Mucosa of descending colon (tissue), 3 donors: ENCODE measurements around the gene VOPP1. TPM values are rescaled to one million over a fixed set of nuclear protein-coding genes. Genes with fewer than 3 reads are reported as not detected.

Source experiments
- ATAC-seq: fragments of 200-7000 bp; cut with Tn5 transposase; one replicate; pipeline ENCODE4 v1.9.1; 2020; ENCODE audit warnings: mild to moderate bottlenecking, moderate library complexity
- DNase-seq, 3 donors: peaks; one replicate each; pipeline ENCODE4 v3.0.0-alpha.2; 2020
- H3K36me3 ChIP-seq: fragments of 200-600 bp; one replicate; pipeline ENCODE4 v1.8.0; 2021; ENCODE audit warnings: low read depth, mild to moderate bottlenecking
- H3K4me1 ChIP-seq: fragments of 200-600 bp; one replicate; pipeline ENCODE4 v1.8.0; 2021; ENCODE audit warnings: low read depth, mild to moderate bottlenecking
- H3K4me3 ChIP-seq: fragments of 200-600 bp; one replicate; pipeline ENCODE4 v1.8.0; 2021; ENCODE audit warnings: mild to moderate bottlenecking
- H3K9me3 ChIP-seq: fragments of 200-600 bp; one replicate; pipeline ENCODE4 v1.8.0; 2021; ENCODE audit warnings: mild to moderate bottlenecking
- CTCF ChIP-seq: fragments of 200-600 bp; IDR thresholded peaks from one replicate; pipeline ENCODE4 v1.8.0; 2022; ENCODE audit warnings: antibody characterized with exemption, mild to moderate bottlenecking
- intact Hi-C, 2 donors: fragments of 100-400 bp; cut with DNase I in 1 of 2; cut with micrococcal nuclease in 1 of 2; formaldehyde crosslinking; loops; one replicate each; pipeline versions ENCODE4 v1.11.0 to v1.11.1; 2022; cut with DNase I, micrococcal nuclease
- total RNA-seq, 3 donors: library from RNA; stranded (reverse); fragmentation: NEBNext Ultra II Directional in 2 of 3; extraction: Animal tissue kit (Norgen Biotek cat#: 25700) in 2 of 3; gene quantifications; one replicate each; pipeline versions ENCODE4 v1.2.1 to v1.2.4, GENCODE V29; 2021 to 2023
- donor health status: DM: no; HTN: no; CAD: no; lungs with moderate emphysema.
- donor health status: DM: no; HTN: no; CAD: no.
- donor health status: DM: no; HTN: yes; CAD: no.

Gene VOPP1
- total RNA-seq, 3 donors from 2014 or later, result 57.8 to 83.5 (median 75.2) TPM

- intact Hi-C loops, result no loop called here
- H3K4me1 ChIP-seq, result no peaks in the 10 kb centered on the region
- H3K36me3 ChIP-seq, result no peaks in the 10 kb centered on the region
- H3K4me3 ChIP-seq, result no peak overlapping the region
- DNase-seq, result no peak
- no peak for ATAC-seq
- H3K9me3 ChIP-seq, result no peaks in the 10 kb centered on the region
- no peak for TF ChIP-seq CTCF
These were observed 69.4 kb downstream of the VOPP1 start for GRCh38 chr7:55502858-55503440.

- H3K36me3 ChIP-seq, result no peaks in the 10 kb centered on the region
- no peak for TF ChIP-seq CTCF
- no peak for DNase-seq
- H3K4me3 ChIP-seq, result no peak overlapping the region
- intact Hi-C loops, result no loop called here
- no peaks in the 10 kb centered on the region for H3K4me1 ChIP-seq
- no peaks in the 10 kb centered on the region for H3K9me3 ChIP-seq
- no peak for ATAC-seq
These were observed 70.0 kb downstream of the VOPP1 start for GRCh38 chr7:55502124-55502857.

- no peak overlapping the region for H3K4me3 ChIP-seq
These were observed 70.7 kb downstream of the VOPP1 start for GRCh38 chr7:55501611-55502010.

GRCh38 chr7:55500117-55500756 lies 72.1 kb downstream of the VOPP1 start:
- Histone ChIP-seq H3K9me3 (no peaks in the 10 kb centered on the region), H3K4me1 (no peaks in the 10 kb centered on the region), H3K4me3 (no peak overlapping the region), H3K36me3 (no peaks in the 10 kb centered on the region)
- ATAC-seq (no peak), DNase-seq (no peak)
- TF ChIP-seq CTCF, result no peak
- intact Hi-C loops, result no loop called here

More at GRCh38 chr7:55501611-55502010, 70.7 kb downstream of the VOPP1 start:
- no peak for ATAC-seq
- no peak for TF ChIP-seq CTCF
- no peak for DNase-seq
- no peaks in the 10 kb centered on the region for H3K9me3 ChIP-seq
- no peaks in the 10 kb centered on the region for H3K36me3 ChIP-seq
- H3K4me1 ChIP-seq, result no peaks in the 10 kb centered on the region
- intact Hi-C loops, result no loop called here

GRCh38 chr7:55499591-55499990 lies 72.7 kb downstream of the VOPP1 start:
- no peak for TF ChIP-seq CTCF

More at GRCh38 chr7:55499591-55499990, 72.7 kb downstream of the VOPP1 start:
- Histone ChIP-seq H3K9me3 (no peaks in the 10 kb centered on the region), H3K4me1 (no peaks in the 10 kb centered on the region), H3K4me3 (no peak overlapping the region), H3K36me3 (no peaks in the 10 kb centered on the region)
- intact Hi-C loops, result no loop called here
- no peak for DNase-seq
- no peak for ATAC-seq
